ENCODE measurements around the gene BPIFB3. TPM values are rescaled to one million over a fixed set of nuclear protein-coding genes. Genes with fewer than 3 reads are reported as not detected.
A peak's percentile ranks its signal among the peaks of the same experiment; 100 is the strongest.

BPIFB3 gene
- total and polyA plus RNA-seq, 2 of the 13 experiments (the other 11 are each of a cell fraction or from before 2014, with no cell fraction given): 0.09 TPM; not detected in 1

- Histone ChIP-seq H3K4me2 (ENCODE audit: low read depth, low read length) (peak overlapping the region; percentile 91), H2AFZ (ENCODE audit: low read length) (no peak overlapping the region), H4K20me1 (ENCODE audit: insufficient read depth, low read length) (no peaks in the 10 kb centered on the region), H3K9ac (ENCODE audit: insufficient read depth, low read depth, low read length) (peak overlapping the region; percentile 87), H3K4me1 (ENCODE audit: insufficient read depth, low read length) (peaks cover 86% of the 10 kb centered on the region), H3K79me2 (ENCODE audit: insufficient read depth, low read length) (peaks cover 37% of the 10 kb centered on the region), H3K36me3 (replicated peaks in 1 of 2; ENCODE audit: control insufficient read depth in 1 of 2, insufficient read depth in 2 of 2, low read length in 2 of 2) (peaks cover 7 to 13% of the 10 kb centered on the region in 2 experiments), H3K4me3 (replicated peaks in 1 of 3; ENCODE audit: insufficient read depth in 1 of 3, low read depth in 2 of 3, low read length in 3 of 3) (peak overlapping the region in 1 of 3 experiments; percentile 79; a peak in 2 of 6 replicates), H3K27me3 (ENCODE audit: control insufficient read depth in 1 of 2, insufficient read depth in 2 of 2, low read length in 2 of 2) (peaks cover 0 to 2% of the 10 kb centered on the region in 2 experiments; a peak in 1 of 5 replicates), H3K27ac (ENCODE audit: extremely low read length, insufficient read depth, low read length) (peak overlapping the region; percentile 90), H3K9me3 (ENCODE audit: low read length) (no peaks in the 10 kb centered on the region)
- peak; percentile 95 for DNase-seq (ENCODE audit: low spot score)
- intact Hi-C loops (cut with micrococcal nuclease; ENCODE audit: unreplicated experiment) (loop anchor here (1.0 to 10.0 kb wide), 3 partner anchors 36 to 211 kb away; no protein-coding TSS in a partner anchor), in situ Hi-C loops (cut with HindIII; ENCODE audit: extremely low pct_ligation_motif_present, low pct_unique_long_range_greater_than_20kb) (no loop called here)
- BruUV-seq (replicated peaks): no TSS peak
- WGBS (ENCODE audit: low lambda C conversion rate): 16% methylated on average over 8 of the region's 8 CpGs
- ChIA-PET CTCF (ENCODE audit: low intra/inter-chr PET ratio, low total read pairs) (interaction anchor here (1.3 to 2.3 kb wide), 5 partner anchors 10 to 216 kb away, joined by 3 to 11 read pairs (median 6); no protein-coding TSS in a partner anchor), POLR2A (interaction anchor here (0.9 to 2.8 kb wide), 4 partner anchors 10 to 37 kb away, joined by 3 to 16 read pairs (median 8); no protein-coding TSS in a partner anchor)
- peak; percentile 38 for ATAC-seq
- FAIRE-seq: peak; percentile 54
- TF ChIP-seq KDM1A (CRISPR knock-in tag; IDR thresholded peaks at IDR 0.05): peak; percentile 58; the same call in 1 of the 2 replicates
- peak; percentile 96 for TF ChIP-seq MTA1 (CRISPR knock-in tag; IDR thresholded peaks at IDR 0.05; ENCODE audit: borderline replicate concordance)
- TF ChIP-seq IRF2 (CRISPR knock-in tag; IDR thresholded peaks at IDR 0.05): peak; percentile 94
- TF ChIP-seq EHMT2 (IDR thresholded peaks at IDR 0.05; ENCODE audit: borderline replicate concordance, low read depth, low read length): peak; percentile 74; the same call in 1 of the 2 replicates
- TF ChIP-seq ZNF337 (CRISPR knock-in tag; IDR thresholded peaks at IDR 0.05; ENCODE audit: borderline replicate concordance, low read depth): peak; percentile 71; the same call in 1 of the 2 replicates
- peak; percentile 33; the same call in 1 of the 2 replicates for TF ChIP-seq HNF4G (IDR thresholded peaks at IDR 0.05; ENCODE audit: borderline replicate concordance, low read depth, low read length)
- TF ChIP-seq HNF4G (CRISPR knock-in tag; IDR thresholded peaks at IDR 0.05; ENCODE audit: borderline replicate concordance, low read depth): peak; percentile 87; the same call in 1 of the 2 replicates
- peak; percentile 86 for TF ChIP-seq CREM (IDR thresholded peaks at IDR 0.05)
- TF ChIP-seq CREM (CRISPR knock-in tag; IDR thresholded peaks at IDR 0.05): no peak
- TF ChIP-seq, protein P1, sequence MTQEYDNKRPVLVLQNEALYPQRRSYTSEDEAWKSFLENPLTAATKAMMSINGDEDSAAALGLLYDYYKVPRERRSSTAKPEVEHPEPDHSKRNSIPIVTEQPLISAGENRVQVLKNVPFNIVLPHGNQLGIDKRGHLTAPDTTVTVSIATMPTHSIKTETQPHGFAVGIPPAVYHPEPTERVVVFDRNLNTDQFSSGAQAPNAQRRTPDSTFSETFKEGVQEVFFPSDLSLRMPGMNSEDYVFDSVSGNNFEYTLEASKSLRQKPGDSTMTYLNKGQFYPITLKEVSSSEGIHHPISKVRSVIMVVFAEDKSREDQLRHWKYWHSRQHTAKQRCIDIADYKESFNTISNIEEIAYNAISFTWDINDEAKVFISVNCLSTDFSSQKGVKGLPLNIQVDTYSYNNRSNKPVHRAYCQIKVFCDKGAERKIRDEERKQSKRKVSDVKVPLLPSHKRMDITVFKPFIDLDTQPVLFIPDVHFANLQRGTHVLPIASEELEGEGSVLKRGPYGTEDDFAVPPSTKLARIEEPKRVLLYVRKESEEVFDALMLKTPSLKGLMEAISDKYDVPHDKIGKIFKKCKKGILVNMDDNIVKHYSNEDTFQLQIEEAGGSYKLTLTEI (CRISPR knock-in tag; conservative IDR thresholded peaks at IDR 0.05): no peak
- TF ChIP-seq NR2F1 (CRISPR knock-in tag; IDR thresholded peaks at IDR 0.05): peak; percentile 30 to 72; a peak in 1 of 4 replicates
- no peak for TF ChIP-seq ZMAT5 (CRISPR knock-in tag; IDR thresholded peaks at IDR 0.05; ENCODE audit: borderline replicate concordance, low read depth)
- peak; percentile 97 for TF ChIP-seq MEF2D (CRISPR knock-in tag; IDR thresholded peaks at IDR 0.05)
- no peak for TF ChIP-seq ZIK1 (CRISPR knock-in tag; IDR thresholded peaks at IDR 0.05; ENCODE audit: borderline replicate concordance, low read depth)
- peak; percentile 98 for TF ChIP-seq ZNF580 (CRISPR knock-in tag; IDR thresholded peaks at IDR 0.05; ENCODE audit: borderline replicate concordance, low read depth)
These were observed 47.6 kb upstream of the BPIFB3 start for GRCh38 chr20:33005908-33006775.
